ENCODE results near the gene HCRTR1.

HCRTR1 gene

GRCh38 chr1:31602081-31602480, 15.4 kb upstream of the HCRTR1 start:
- H3K4me3 ChIP-seq = no peak overlapping the region
- TF ChIP-seq CTCF (IDR thresholded peaks at IDR 0.05) = no peak

GRCh38 chr1:31605908-31606427, 11.5 kb upstream of the HCRTR1 start:
- Histone ChIP-seq H3K27ac (no peak overlapping the region), H3K4me3 (no peak overlapping the region)
- TF ChIP-seq CTCF (IDR thresholded peaks at IDR 0.05) = no peak
- peak; percentile 21 for DNase-seq (ENCODE audit: low spot score)

More at GRCh38 chr1:31602081-31602480, 15.4 kb upstream of the HCRTR1 start:
- no peak for DNase-seq (ENCODE audit: low spot score)
- H3K27ac ChIP-seq = no peak overlapping the region

- Histone ChIP-seq H3K27ac (no peak overlapping the region), H3K4me3 (no peak overlapping the region)
- no peak for TF ChIP-seq CTCF (IDR thresholded peaks at IDR 0.05)
- peak; percentile 36 for DNase-seq (ENCODE audit: low spot score)
Observed at GRCh38 chr1:31607360-31607759, 10.1 kb upstream of the HCRTR1 start.

- H3K4me3 ChIP-seq = no peak overlapping the region
- no peak overlapping the region for H3K27ac ChIP-seq
- no peak for DNase-seq (ENCODE audit: low spot score)
- TF ChIP-seq CTCF (IDR thresholded peaks at IDR 0.05) = no peak
Observed at GRCh38 chr1:31609514-31610118, 7.9 kb upstream of the HCRTR1 start.

- no peak for TF ChIP-seq CTCF (IDR thresholded peaks at IDR 0.05)
- H3K4me3 ChIP-seq = no peak overlapping the region
- peak overlapping the region; percentile 66 to 79 for H3K27ac ChIP-seq
- DNase-seq (ENCODE audit: low spot score) = peak; percentile 80
Observed at GRCh38 chr1:31614414-31615005, 3.0 kb upstream of the HCRTR1 start.

- no peak for TF ChIP-seq CTCF (IDR thresholded peaks at IDR 0.05)
- peak; percentile 56 for DNase-seq (ENCODE audit: low spot score)
- Histone ChIP-seq H3K27ac (peak overlapping the region in 1 of 2 donors; percentile 79), H3K4me3 (no peak overlapping the region)
Observed at GRCh38 chr1:31615414-31615813, 2.1 kb upstream of the HCRTR1 start.

GRCh38 chr1:31615939-31616338, 1.6 kb upstream of the HCRTR1 start:
- DNase-seq (ENCODE audit: low spot score) = no peak
- no peak overlapping the region for H3K27ac ChIP-seq
- H3K4me3 ChIP-seq = no peak overlapping the region
- no peak for TF ChIP-seq CTCF (IDR thresholded peaks at IDR 0.05)

Data from coronary artery (tissue), 2 donors.